Daoy (cell line): Measurements from ENCODE around the gene DTYMK. TPM values are rescaled to one million over a fixed set of nuclear protein-coding genes. Genes with fewer than 3 reads are reported as not detected.

Experiments
- total RNA-seq: library from RNA; depleted of rRNA; stranded (reverse); fragments of >200 nt; shearing (Covaris generic); gene quantifications from 2 replicates; pipeline ENCODE4 v1.2.3, GENCODE V29; 2014; rRNA removed

DTYMK gene
- total RNA-seq, 1 experiment from 2014 or later: 105 TPM

Other genes starting within 250 kb of the DTYMK start
- 118 and 127 TPM in 2 replicates for gene STK25, start 178.2 kb downstream of the DTYMK start, total RNA-seq
- gene BOK, start 128.1 kb downstream of the DTYMK start, total RNA-seq: 3.3 and 4.6 TPM in 2 replicates
- 45.7 and 46.5 TPM in 2 replicates for gene THAP4, start 49.7 kb downstream of the DTYMK start, total RNA-seq
- 72.9 and 92.6 TPM in 2 replicates for gene ATG4B, start 49.1 kb downstream of the DTYMK start, total RNA-seq
- gene ING5, start 15.2 kb upstream of the DTYMK start, total RNA-seq: 12.0 and 21.0 TPM in 2 replicates
- 3.2 and 3.7 TPM in 2 replicates for gene D2HGDH, start 47.8 kb upstream of the DTYMK start, total RNA-seq
- gene GAL3ST2, start 90.0 kb upstream of the DTYMK start, total RNA-seq: not detected in 2 replicates
- not detected in 2 replicates for gene NEU4, start 122.4 kb upstream of the DTYMK start, total RNA-seq
- gene PDCD1, start 172.1 kb upstream of the DTYMK start, total RNA-seq: not detected in 2 replicates
- gene RTP5, start 182.9 kb upstream of the DTYMK start, total RNA-seq: not detected in 2 replicates